ENCODE results near the gene TMEM45B. TPM values are rescaled to one million over a fixed set of nuclear protein-coding genes. Genes with fewer than 3 reads are reported as not detected.

TMEM45B gene
- total and polyA plus RNA-seq, 2 of the 13 experiments (the other 11 are each of a cell fraction or from before 2014, with no cell fraction given): 29.1 to 181 TPM

DNA sequence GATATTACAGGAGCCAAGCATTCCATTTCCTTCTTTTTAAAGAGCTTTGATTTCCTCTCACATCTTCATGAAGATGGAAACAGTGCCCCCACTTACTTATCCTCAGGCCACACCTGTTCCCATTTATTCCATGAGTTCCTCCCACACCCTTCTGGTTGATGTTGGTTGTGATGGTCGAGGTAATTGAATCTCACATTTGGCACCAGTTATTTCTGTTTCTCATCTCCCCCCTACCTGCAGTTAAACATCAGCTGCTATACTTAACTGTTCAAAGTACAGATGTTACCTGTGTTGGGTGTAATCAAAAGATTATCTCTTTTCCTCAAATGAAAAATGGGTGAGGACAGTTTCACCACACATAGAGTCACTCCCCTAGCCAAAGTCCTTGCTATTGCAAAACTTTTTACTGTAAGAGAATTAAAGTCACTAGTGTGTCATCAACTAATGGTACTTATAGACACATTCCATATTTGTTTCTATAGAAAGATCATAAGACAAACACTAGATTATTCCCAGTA lies 1.9 kb downstream of the TMEM45B start (continued):
- TF ChIP-seq, protein P1, sequence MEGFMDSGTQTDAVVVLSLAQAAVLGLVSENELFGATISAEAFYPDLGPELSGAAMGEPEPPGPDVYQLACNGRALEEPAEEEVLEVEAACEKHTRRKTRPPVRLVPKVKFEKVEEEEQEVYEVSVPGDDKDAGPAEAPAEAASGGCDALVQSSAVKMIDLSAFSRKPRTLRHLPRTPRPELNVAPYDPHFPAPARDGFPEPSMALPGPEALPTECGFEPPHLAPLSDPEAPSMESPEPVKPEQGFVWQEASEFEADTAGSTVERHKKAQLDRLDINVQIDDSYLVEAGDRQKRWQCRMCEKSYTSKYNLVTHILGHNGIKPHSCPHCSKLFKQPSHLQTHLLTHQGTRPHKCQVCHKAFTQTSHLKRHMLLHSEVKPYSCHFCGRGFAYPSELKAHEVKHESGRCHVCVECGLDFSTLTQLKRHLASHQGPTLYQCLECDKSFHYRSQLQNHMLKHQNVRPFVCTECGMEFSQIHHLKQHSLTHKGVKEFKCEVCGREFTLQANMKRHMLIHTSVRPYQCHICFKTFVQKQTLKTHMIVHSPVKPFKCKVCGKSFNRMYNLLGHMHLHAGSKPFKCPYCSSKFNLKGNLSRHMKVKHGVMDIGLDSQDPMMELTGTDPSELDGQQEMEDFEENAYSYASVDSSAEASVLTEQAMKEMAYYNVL (CRISPR knock-in tag; IDR thresholded peaks at IDR 0.05; ENCODE audit: borderline replicate concordance): 0 out of 2 replicates have a peak, but pooled peaks have one; percentile 41
- TF ChIP-seq, protein P2, sequence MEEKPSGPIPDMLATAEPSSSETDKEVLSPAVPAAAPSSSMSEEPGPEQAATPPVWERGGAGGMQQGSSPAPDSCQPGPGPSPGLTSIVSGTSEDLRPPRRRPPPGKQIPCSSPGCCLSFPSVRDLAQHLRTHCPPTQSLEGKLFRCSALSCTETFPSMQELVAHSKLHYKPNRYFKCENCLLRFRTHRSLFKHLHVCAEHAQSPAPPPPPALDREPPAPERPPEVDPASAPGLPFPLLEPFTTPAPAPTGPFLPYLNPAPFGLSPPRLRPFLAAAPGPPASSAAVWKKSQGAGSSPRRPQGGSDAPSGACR (CRISPR knock-in tag; IDR thresholded peaks at IDR 0.05): 0 out of 2 replicates have a peak, but pooled peaks have one; percentile 20
- TF ChIP-seq ZEB1 (IDR thresholded peaks at IDR 0.05; ENCODE audit: insufficient replicate concordance, low read depth): peak; percentile 83
- 0 out of 2 replicates have a peak, but pooled peaks have one; percentile 37 for TF ChIP-seq HDAC1 (CRISPR knock-in tag; IDR thresholded peaks at IDR 0.05)
- peak; percentile 79 for TF ChIP-seq SP5 (CRISPR knock-in tag; IDR thresholded peaks at IDR 0.05; ENCODE audit: borderline replicate concordance, low read depth)
- TF ChIP-seq POLR2A (IDR thresholded peaks at IDR 0.05; ENCODE audit: insufficient read depth in 1 of 2, low read depth in 2 of 2, low read length in 2 of 2): no peak
- TF ChIP-seq IKZF4 (CRISPR knock-in tag; IDR thresholded peaks at IDR 0.05; ENCODE audit: borderline replicate concordance, low read depth, not compliant biosample characterization): no peak
- TF ChIP-seq ZNF264 (CRISPR knock-in tag; IDR thresholded peaks at IDR 0.05): 0 out of 2 replicates have a peak, but pooled peaks have one; percentile 29
- 0 out of 2 replicates have a peak, but pooled peaks have one; percentile 17 for TF ChIP-seq ZNF629 (CRISPR knock-in tag; conservative IDR thresholded peaks at IDR 0.05)
- TF ChIP-seq SOX13 (IDR thresholded peaks at IDR 0.05): no peak
- TF ChIP-seq SOX13 (CRISPR knock-in tag; conservative IDR thresholded peaks at IDR 0.05 in 1 of 2, IDR thresholded peaks at IDR 0.05 in 1 of 2): peak in 1 of 2 experiments; percentile 47; a peak in 1 of 4 replicates
- 0 out of 2 replicates have a peak, but pooled peaks have one; percentile 16 for TF ChIP-seq DPF2 (CRISPR knock-in tag; IDR thresholded peaks at IDR 0.05; ENCODE audit: borderline replicate concordance, low read depth)
- no peak for TF ChIP-seq SOX6 (IDR thresholded peaks at IDR 0.05)
- TF ChIP-seq SOX6 (CRISPR knock-in tag; IDR thresholded peaks at IDR 0.05): peak; percentile 66; the same call in 1 of the 2 replicates
- peak; percentile 68; the same call in 1 of the 2 replicates for TF ChIP-seq NCOR1 (IDR thresholded peaks at IDR 0.05; ENCODE audit: borderline replicate concordance, low read length)
- peak; percentile 80 for TF ChIP-seq GATAD2A (CRISPR knock-in tag; IDR thresholded peaks at IDR 0.05)
- TF ChIP-seq ZBTB20 (CRISPR knock-in tag; IDR thresholded peaks at IDR 0.05; ENCODE audit: borderline replicate concordance, low read depth): peak; percentile 75; the same call in 1 of the 2 replicates
- TF ChIP-seq KAT8 (CRISPR knock-in tag; IDR thresholded peaks at IDR 0.05): 0 out of 2 replicates have a peak, but pooled peaks have one; percentile 12
- TF ChIP-seq PHF21A (CRISPR knock-in tag; IDR thresholded peaks at IDR 0.05): peak; percentile 41; the same call in 1 of the 2 replicates
- TF ChIP-seq HNF4G (IDR thresholded peaks at IDR 0.05; ENCODE audit: borderline replicate concordance, low read depth, low read length): peak; percentile 78
- no peak for TF ChIP-seq HNF4G (CRISPR knock-in tag; IDR thresholded peaks at IDR 0.05; ENCODE audit: borderline replicate concordance, low read depth)
- TF ChIP-seq, protein P3, sequence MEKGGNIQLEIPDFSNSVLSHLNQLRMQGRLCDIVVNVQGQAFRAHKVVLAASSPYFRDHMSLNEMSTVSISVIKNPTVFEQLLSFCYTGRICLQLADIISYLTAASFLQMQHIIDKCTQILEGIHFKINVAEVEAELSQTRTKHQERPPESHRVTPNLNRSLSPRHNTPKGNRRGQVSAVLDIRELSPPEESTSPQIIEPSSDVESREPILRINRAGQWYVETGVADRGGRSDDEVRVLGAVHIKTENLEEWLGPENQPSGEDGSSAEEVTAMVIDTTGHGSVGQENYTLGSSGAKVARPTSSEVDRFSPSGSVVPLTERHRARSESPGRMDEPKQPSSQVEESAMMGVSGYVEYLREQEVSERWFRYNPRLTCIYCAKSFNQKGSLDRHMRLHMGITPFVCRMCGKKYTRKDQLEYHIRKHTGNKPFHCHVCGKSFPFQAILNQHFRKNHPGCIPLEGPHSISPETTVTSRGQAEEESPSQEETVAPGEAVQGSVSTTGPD (CRISPR knock-in tag; IDR thresholded peaks at IDR 0.05): 0 out of 2 replicates have a peak, but pooled peaks have one; percentile 47
- TF ChIP-seq TARDBP (CRISPR knock-in tag; IDR thresholded peaks at IDR 0.05): peak; percentile 29; the same call in 1 of the 2 replicates
- TF ChIP-seq ZNF883 (CRISPR knock-in tag; IDR thresholded peaks at IDR 0.05; ENCODE audit: not compliant biosample characterization): no peak
- TF ChIP-seq PPARG (CRISPR knock-in tag; conservative IDR thresholded peaks at IDR 0.05): 0 out of 2 replicates have a peak, but pooled peaks have one; percentile 16
- no peak for TF ChIP-seq CHCHD3 (CRISPR knock-in tag; IDR thresholded peaks at IDR 0.05)
- peak; percentile 82 for TF ChIP-seq CEBPB (IDR thresholded peaks at IDR 0.05; ENCODE audit: borderline replicate concordance, low read depth, low read length)
- TF ChIP-seq RCOR2 (CRISPR knock-in tag; IDR thresholded peaks at IDR 0.05): 0 out of 2 replicates have a peak, but pooled peaks have one; percentile 31
